DOHH2 (cell line): ENCODE measurements around the gene GRB10.

Experiments used
- CTCF ChIP-seq: fragments of 200-600 bp; sonication (generic); IDR thresholded peaks from one replicate; pipeline ENCODE4 v1.5.1; 2014; ENCODE audit warnings: antibody characterized with exemption, mild to moderate bottlenecking, low read depth, low read length; ENCODE audit not compliant: poor library complexity, severe bottlenecking
- EZH2phosphoT487 ChIP-seq: fragments of 200-600 bp; sonication (generic); IDR thresholded peaks from 2 replicates; pipeline ENCODE4 v1.6.1; 2017; ENCODE audit warnings: borderline replicate concordance, mild to moderate bottlenecking, antibody characterized with exemption, low read length, moderate library complexity, mixed read lengths

GRCh38 chr7:50685135-50686065 is 97.3 kb downstream of the GRB10 start:
- TF ChIP-seq CTCF (no peak), EZH2phosphoT487 (no peak)
